K562 (cell line): Measurements from ENCODE around the gene HNRNPA2B1. TPM values are rescaled to one million over a fixed set of nuclear protein-coding genes. Genes with fewer than 3 reads are reported as not detected.

Experiments
- CCAR2 ChIP-seq: fragments of 200-400 bp; formaldehyde crosslinking; IDR thresholded peaks from 2 replicates; pipeline ENCODE4 v1.6.1; 2017; ENCODE audit warnings: mild to moderate bottlenecking, low read depth, low read length
- CXXC5 ChIP-seq: fragments of 250-450 bp; sonication (Bioruptor Pico); IDR thresholded peaks from 2 replicates; pipeline ENCODE4 v1.8.0; 2022; ENCODE audit warnings: inconsistent platforms, mild to moderate bottlenecking, moderate library complexity
- ELF4 ChIP-seq: fragments of 450-650 bp; formaldehyde crosslinking; IDR thresholded peaks from 2 replicates; pipeline ENCODE4 v1.4.0; 2022; ENCODE audit warnings: missing genetic modification characterization
- EP300 ChIP-seq: IDR thresholded peaks from 2 replicates; pipeline ENCODE4 v1.6.1; 2012; ENCODE audit warnings: low read length, improper control_type of control experiment
- ERF ChIP-seq: fragments of 450-650 bp; formaldehyde crosslinking; IDR thresholded peaks from 2 replicates; pipeline ENCODE4 v1.4.0; 2020; ENCODE audit warnings: mild to moderate bottlenecking, mixed read lengths
- FOS ChIP-seq: IDR thresholded peaks from 3 replicates; pipeline ENCODE4 v1.6.1; 2011; ENCODE audit not compliant: insufficient read length; ENCODE audit errors: extremely low read depth
- GATAD2A ChIP-seq: fragments of 450-650 bp; IDR thresholded peaks from 2 replicates; pipeline ENCODE4 v1.6.1; 2017
- HES1 ChIP-seq: fragments of 450-650 bp; IDR thresholded peaks from 2 replicates; pipeline ENCODE4 v1.6.1; 2016; ENCODE audit warnings: low read depth, mild to moderate bottlenecking, moderate library complexity
- HMGN3 ChIP-seq: IDR thresholded peaks from 2 replicates; pipeline ENCODE4 v1.6.1; 2011; ENCODE audit warnings: borderline replicate concordance, low read depth, mild to moderate bottlenecking, mixed read lengths, low read length; ENCODE audit not compliant: insufficient read length; ENCODE audit errors: extremely low read depth
- HSF4 ChIP-seq: fragments of 250-450 bp; sonication (Bioruptor Pico); IDR thresholded peaks from 2 replicates; pipeline ENCODE4 v2.1.2; 2022; ENCODE audit warnings: mild to moderate bottlenecking, moderate library complexity, borderline replicate concordance
- KLF13 ChIP-seq: fragments of 450-650 bp; IDR thresholded peaks from 2 replicates; pipeline ENCODE4 v1.6.1; 2016; ENCODE audit warnings: missing genetic modification characterization, low read depth, mild to moderate bottlenecking, missing compliant biosample characterization, moderate library complexity, borderline replicate concordance
- OTX1 ChIP-seq: fragments of 450-650 bp; formaldehyde crosslinking; IDR thresholded peaks from 2 replicates; pipeline ENCODE4 v1.4.0; 2022; ENCODE audit warnings: mild to moderate bottlenecking
- RB1 ChIP-seq: fragments of 450-650 bp; IDR thresholded peaks from 2 replicates; pipeline ENCODE4 v1.6.1; 2017; ENCODE audit warnings: low read depth, mild to moderate bottlenecking
- RBM15 ChIP-seq: fragments of 200-400 bp; formaldehyde crosslinking; IDR thresholded peaks from 2 replicates; pipeline ENCODE4 v1.6.1; 2018; ENCODE audit warnings: mild to moderate bottlenecking, low read length, moderate library complexity; ENCODE audit not compliant: insufficient read depth
- RBM17 ChIP-seq: fragments of 200-400 bp; formaldehyde crosslinking; IDR thresholded peaks from 2 replicates; pipeline ENCODE4 v1.6.1; 2017; ENCODE audit warnings: low read depth, mild to moderate bottlenecking, low read length, borderline replicate concordance
- RCOR1 ChIP-seq, 2 experiments: IDR thresholded peaks; 2 replicates each; pipeline ENCODE4 v1.6.1; 2012; ENCODE audit warnings: low read depth in 2 of 2, low read length in 2 of 2, borderline replicate concordance in 1 of 2, improper control_type of control experiment in 1 of 2
- SP1 ChIP-seq: sonication (generic); formaldehyde crosslinking; IDR thresholded peaks from 2 replicates; pipeline ENCODE4 v1.8.1; 2022; ENCODE audit warnings: mild to moderate bottlenecking, missing genetic modification reagents
- U2AF1 ChIP-seq: fragments of 200-400 bp; formaldehyde crosslinking; optimal IDR thresholded peaks from 2 replicates; pipeline ENCODE3; 2017; ENCODE audit warnings: mild to moderate bottlenecking, low read depth, low read length, moderate library complexity
- USF1 ChIP-seq: sonication (generic); formaldehyde crosslinking; IDR thresholded peaks from 2 replicates; pipeline ENCODE4 v1.9.0; 2022; ENCODE audit warnings: mild to moderate bottlenecking, missing genetic modification reagents
- ZNF174 ChIP-seq: fragments of 250-450 bp; sonication (Bioruptor Pico); IDR thresholded peaks from 2 replicates; pipeline ENCODE4 v1.4.0; 2020; ENCODE audit warnings: mild to moderate bottlenecking
- ZNF507 ChIP-seq: conservative IDR thresholded peaks from 2 replicates; pipeline ENCODE4 v1.6.1; 2017; ENCODE audit warnings: missing genetic modification characterization, missing compliant biosample characterization
- ZNF766 ChIP-seq: fragments of 200-800 bp; sonication (Bioruptor generic); conservative IDR thresholded peaks from 2 replicates; pipeline ENCODE4 v1.6.1; 2016; ENCODE audit warnings: missing genetic modification characterization, missing compliant biosample characterization
- polyA plus RNA-seq, 8 experiments: library from polyadenylated mRNA; depleted of rRNA in 4 of 8; stranded (reverse) in 5 of 8; unstranded in 3 of 8; fragments of >200 nt; fragmentation: Nextera tagmentation in 2 of 8; fragmentation: Illumina TruSeq in 1 of 8; extraction: Ambion mirVana in 2 of 8; extraction: Trizol in 1 of 8; gene quantifications; 2 replicates each; pipeline versions ENCODE4 v1.2.1 to v1.2.3, GENCODE V29; 2011 to 2014; ENCODE audit warnings: inconsistent platforms in 1 of 8, missing spikeins in 1 of 8
- total RNA-seq, 7 experiments: library from RNA; depleted of rRNA in 6 of 7; stranded (reverse); fragments of >200 nt in 6 of 7; fragmentation: Illumina TruSeq in 2 of 7; extraction: Trizol in 2 of 7; gene quantifications; 2 replicates each; pipeline versions ENCODE4 v1.2.1 to v1.2.3, GENCODE V29; 2011 to 2021; ENCODE audit warnings: low replicate concordance in 1 of 7
- TF ChIP-seq, protein P1 (sequence below): fragments of 200-800 bp; sonication (Bioruptor generic); IDR thresholded peaks from 2 replicates; pipeline ENCODE4 v1.6.1; 2017; ENCODE audit warnings: missing genetic modification characterization, missing compliant biosample characterization
- TF ChIP-seq, protein P2 (sequence below): fragments of 450-650 bp; IDR thresholded peaks from 2 replicates; pipeline ENCODE4 v1.6.1; 2016; ENCODE audit warnings: mild to moderate bottlenecking

The HNRNPA2B1 gene
- total and polyA plus RNA-seq, 9 of the 15 experiments (the other 6 are each of a cell fraction or from before 2014, with no cell fraction given), result 630 to 1,989 (median 865) TPM

GRCh38 chr7:26151953-26152781 lies 48.4 kb downstream of the HNRNPA2B1 start, which contains the start of gene NFE2L3 (continued):
- TF ChIP-seq ZNF174 (CRISPR knock-in tag), result no peak
- no peak for TF ChIP-seq U2AF1
- 0 out of 2 replicates have a peak, but pooled peaks have one; percentile 62 for TF ChIP-seq ZNF766 (CRISPR knock-in tag)
- peak; percentile 82 for TF ChIP-seq CXXC5
- TF ChIP-seq HMGN3, result peak; percentile 79
- no peak for TF ChIP-seq HSF4 (CRISPR knock-in tag)
- TF ChIP-seq, protein P1, sequence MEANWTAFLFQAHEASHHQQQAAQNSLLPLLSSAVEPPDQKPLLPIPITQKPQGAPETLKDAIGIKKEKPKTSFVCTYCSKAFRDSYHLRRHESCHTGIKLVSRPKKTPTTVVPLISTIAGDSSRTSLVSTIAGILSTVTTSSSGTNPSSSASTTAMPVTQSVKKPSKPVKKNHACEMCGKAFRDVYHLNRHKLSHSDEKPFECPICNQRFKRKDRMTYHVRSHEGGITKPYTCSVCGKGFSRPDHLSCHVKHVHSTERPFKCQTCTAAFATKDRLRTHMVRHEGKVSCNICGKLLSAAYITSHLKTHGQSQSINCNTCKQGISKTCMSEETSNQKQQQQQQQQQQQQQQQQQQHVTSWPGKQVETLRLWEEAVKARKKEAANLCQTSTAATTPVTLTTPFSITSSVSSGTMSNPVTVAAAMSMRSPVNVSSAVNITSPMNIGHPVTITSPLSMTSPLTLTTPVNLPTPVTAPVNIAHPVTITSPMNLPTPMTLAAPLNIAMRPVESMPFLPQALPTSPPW (CRISPR knock-in tag), result peak; percentile 86
- no peak for TF ChIP-seq KLF13 (tag)
- TF ChIP-seq RB1, result peak; percentile 42; the same call in 1 of the 2 replicates
- TF ChIP-seq FOS, result no peak
- no peak for TF ChIP-seq GATAD2A
- peak; percentile 48; the same call in 1 of the 2 replicates for TF ChIP-seq SP1 (CRISPR knock-in tag)
- TF ChIP-seq, protein P2, sequence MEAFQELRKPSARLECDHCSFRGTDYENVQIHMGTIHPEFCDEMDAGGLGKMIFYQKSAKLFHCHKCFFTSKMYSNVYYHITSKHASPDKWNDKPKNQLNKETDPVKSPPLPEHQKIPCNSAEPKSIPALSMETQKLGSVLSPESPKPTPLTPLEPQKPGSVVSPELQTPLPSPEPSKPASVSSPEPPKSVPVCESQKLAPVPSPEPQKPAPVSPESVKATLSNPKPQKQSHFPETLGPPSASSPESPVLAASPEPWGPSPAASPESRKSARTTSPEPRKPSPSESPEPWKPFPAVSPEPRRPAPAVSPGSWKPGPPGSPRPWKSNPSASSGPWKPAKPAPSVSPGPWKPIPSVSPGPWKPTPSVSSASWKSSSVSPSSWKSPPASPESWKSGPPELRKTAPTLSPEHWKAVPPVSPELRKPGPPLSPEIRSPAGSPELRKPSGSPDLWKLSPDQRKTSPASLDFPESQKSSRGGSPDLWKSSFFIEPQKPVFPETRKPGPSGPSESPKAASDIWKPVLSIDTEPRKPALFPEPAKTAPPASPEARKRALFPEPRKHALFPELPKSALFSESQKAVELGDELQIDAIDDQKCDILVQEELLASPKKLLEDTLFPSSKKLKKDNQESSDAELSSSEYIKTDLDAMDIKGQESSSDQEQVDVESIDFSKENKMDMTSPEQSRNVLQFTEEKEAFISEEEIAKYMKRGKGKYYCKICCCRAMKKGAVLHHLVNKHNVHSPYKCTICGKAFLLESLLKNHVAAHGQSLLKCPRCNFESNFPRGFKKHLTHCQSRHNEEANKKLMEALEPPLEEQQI, result no peak
- no peak for TF ChIP-seq HES1
- no peak for TF ChIP-seq RBM15
- TF ChIP-seq CCAR2, result no peak
- peak; percentile 80 for TF ChIP-seq ELF4 (CRISPR knock-in tag)
- no peak for TF ChIP-seq RBM17
- TF ChIP-seq OTX1 (CRISPR knock-in tag), result no peak; the same call in 1 of the 2 replicates
- no peak for TF ChIP-seq ERF (CRISPR knock-in tag)
- TF ChIP-seq EP300, result no peak
- TF ChIP-seq USF1 (CRISPR knock-in tag), result no peak
- TF ChIP-seq ZNF507 (tag), result no peak
- 0 out of 4 replicates have a peak, but pooled peaks of 1 of the 2 experiments have one; percentile 12 for TF ChIP-seq RCOR1 (IDR thresholded peaks at IDR 0.05; ENCODE audit: borderline replicate concordance in 1 of 2, low read depth in 2 of 2, low read length in 2 of 2)
